Ascending aorta (tissue), 2 donors: Measurements from ENCODE around the gene KCNJ9. TPM values are rescaled to one million over a fixed set of nuclear protein-coding genes. Genes with fewer than 3 reads are reported as not detected.

ENCODE experiments used
- DNase-seq, 2 donors: peaks; one replicate each; pipeline ENCODE4 v3.0.0-alpha.2; 2019; ENCODE audit warnings: low spot score in 2 of 2
- H3K27ac ChIP-seq, 2 donors: fragments of 200-600 bp; sonication (generic); one replicate each; pipeline ENCODE4 v1.5.1; 2016 to 2017; ENCODE audit warnings: mild to moderate bottlenecking in 1 of 2
- H3K27me3 ChIP-seq: fragments of 200-600 bp; sonication (generic); one replicate; pipeline ENCODE4 v1.5.1; 2017
- H3K36me3 ChIP-seq, 2 donors: fragments of 200-600 bp; sonication (generic); one replicate each; pipeline ENCODE4 v1.5.1; 2016
- H3K4me1 ChIP-seq, 2 donors: fragments of 200-600 bp; sonication (generic); one replicate each; pipeline ENCODE4 v1.5.1; 2016 to 2017; ENCODE audit warnings: mild to moderate bottlenecking in 1 of 2
- H3K4me3 ChIP-seq, 2 donors: fragments of 200-600 bp; sonication (generic); one replicate each; pipeline ENCODE4 v1.5.1; 2016 to 2017; ENCODE audit warnings: mild to moderate bottlenecking in 1 of 2
- H3K9me3 ChIP-seq, 2 donors: fragments of 200-600 bp; sonication (generic); one replicate each; pipeline ENCODE4 v1.5.1; 2016
- CTCF ChIP-seq, 3 experiments: fragments of 200-600 bp in 2 of 3; fragments of 450-650 bp in 1 of 3; sonication (generic) in 2 of 3; IDR thresholded peaks; one replicate each; pipeline ENCODE4 v1.5.1; 2016 to 2019; ENCODE audit warnings: antibody characterized with exemption in 3 of 3, mild to moderate bottlenecking in 1 of 3, moderate library complexity in 1 of 3
- intact Hi-C: fragments of 100-400 bp; cut with DNase I; formaldehyde crosslinking; loops from one replicate; pipeline ENCODE4 v1.15.1; 2023
- total RNA-seq: library from RNA; depleted of rRNA; stranded (reverse); fragments of >200 nt; gene quantifications from one replicate; pipeline ENCODE4 v1.1.0, GENCODE V29; 2016

Gene KCNJ9
- total RNA-seq, 1 donor from 2014 or later = 1.2 TPM

DNA sequence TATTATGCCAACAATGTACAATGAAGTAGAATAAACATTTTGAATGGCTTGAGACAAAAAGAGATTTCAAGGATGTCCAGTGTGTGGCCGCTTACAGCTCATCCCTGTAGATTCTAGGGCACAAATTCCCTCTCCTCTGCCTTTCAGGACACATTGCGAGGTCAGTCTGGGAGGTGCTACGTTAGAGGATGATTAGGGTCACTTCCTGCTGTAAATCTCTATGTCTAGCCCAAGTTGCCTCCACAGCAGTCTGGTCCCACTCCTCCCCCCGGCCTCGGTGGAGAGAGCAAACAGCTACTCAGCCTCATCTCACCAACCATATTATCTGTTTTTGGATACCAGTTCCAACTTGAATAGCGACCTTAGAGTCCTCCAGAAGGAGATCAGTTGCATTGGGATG, 28.4 kb upstream of the KCNJ9 start:
- intact Hi-C loops = no loop called here
- no peaks in the 10 kb centered on the region for H3K36me3 ChIP-seq
- no peak overlapping the region for H3K27ac ChIP-seq
- no peaks in the 10 kb centered on the region for H3K27me3 ChIP-seq
- TF ChIP-seq CTCF (IDR thresholded peaks at IDR 0.05) = no peak
- no peaks in the 10 kb centered on the region for H3K9me3 ChIP-seq
- no peak overlapping the region for H3K4me3 ChIP-seq
- H3K4me1 ChIP-seq = no peaks in the 10 kb centered on the region
- no peak for DNase-seq

- intact Hi-C loops = no loop called here
- no peak for TF ChIP-seq CTCF (IDR thresholded peaks at IDR 0.05)
These were observed 27.6 kb upstream of the KCNJ9 start for GRCh38 chr1:160053548-160054365.

DNA sequence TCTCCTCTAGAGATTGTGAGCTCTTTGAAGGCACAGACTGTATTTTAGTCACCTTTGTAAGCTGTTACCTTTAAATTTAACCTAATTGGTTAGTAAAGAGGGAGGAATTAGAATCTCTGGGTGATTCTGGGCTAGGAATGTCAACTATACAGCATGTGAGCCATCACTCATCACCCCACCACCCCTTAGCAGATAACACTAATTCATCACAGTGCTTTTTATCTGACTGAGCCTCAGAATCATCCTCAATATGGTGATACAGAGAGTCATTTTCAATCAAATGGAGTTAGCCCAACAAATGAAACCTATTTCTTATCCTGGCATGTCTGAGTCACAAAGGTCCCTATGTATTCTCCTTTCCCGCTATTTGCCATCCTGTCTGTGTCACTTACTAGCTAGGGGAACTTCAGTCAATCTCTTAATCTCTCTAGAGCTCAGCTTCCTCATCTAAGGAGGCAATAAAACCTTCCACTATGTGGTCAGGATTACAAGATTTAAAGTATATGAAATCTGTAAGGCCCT, 24.6 kb upstream of the KCNJ9 start:
- Histone ChIP-seq H3K27ac (no peak overlapping the region), H3K4me1 (no peaks in the 10 kb centered on the region), H3K9me3 (no peaks in the 10 kb centered on the region), H3K27me3 (no peaks in the 10 kb centered on the region), H3K36me3 (no peaks in the 10 kb centered on the region), H3K4me3 (no peak overlapping the region)
- intact Hi-C loops = no loop called here
- DNase-seq = no peak
- TF ChIP-seq CTCF (IDR thresholded peaks at IDR 0.05) = no peak

More at GRCh38 chr1:160053548-160054365, 27.6 kb upstream of the KCNJ9 start:
- H3K4me1 ChIP-seq = no peaks in the 10 kb centered on the region
- DNase-seq = no peak
- H3K9me3 ChIP-seq = no peaks in the 10 kb centered on the region
- H3K36me3 ChIP-seq = no peaks in the 10 kb centered on the region
- no peak overlapping the region for H3K4me3 ChIP-seq
- H3K27me3 ChIP-seq = no peaks in the 10 kb centered on the region
- H3K27ac ChIP-seq = no peak overlapping the region

GRCh38 chr1:160058087-160058486, 23.3 kb upstream of the KCNJ9 start:
- Histone ChIP-seq H3K27ac (no peak overlapping the region), H3K27me3 (no peaks in the 10 kb centered on the region), H3K4me3 (no peak overlapping the region), H3K36me3 (no peaks in the 10 kb centered on the region), H3K9me3 (no peaks in the 10 kb centered on the region), H3K4me1 (no peaks in the 10 kb centered on the region)
- intact Hi-C loops = no loop called here
- no peak for DNase-seq
- peak in 2 of 3 experiments; percentile 22 to 51 for TF ChIP-seq CTCF (IDR thresholded peaks at IDR 0.05)

DNA sequence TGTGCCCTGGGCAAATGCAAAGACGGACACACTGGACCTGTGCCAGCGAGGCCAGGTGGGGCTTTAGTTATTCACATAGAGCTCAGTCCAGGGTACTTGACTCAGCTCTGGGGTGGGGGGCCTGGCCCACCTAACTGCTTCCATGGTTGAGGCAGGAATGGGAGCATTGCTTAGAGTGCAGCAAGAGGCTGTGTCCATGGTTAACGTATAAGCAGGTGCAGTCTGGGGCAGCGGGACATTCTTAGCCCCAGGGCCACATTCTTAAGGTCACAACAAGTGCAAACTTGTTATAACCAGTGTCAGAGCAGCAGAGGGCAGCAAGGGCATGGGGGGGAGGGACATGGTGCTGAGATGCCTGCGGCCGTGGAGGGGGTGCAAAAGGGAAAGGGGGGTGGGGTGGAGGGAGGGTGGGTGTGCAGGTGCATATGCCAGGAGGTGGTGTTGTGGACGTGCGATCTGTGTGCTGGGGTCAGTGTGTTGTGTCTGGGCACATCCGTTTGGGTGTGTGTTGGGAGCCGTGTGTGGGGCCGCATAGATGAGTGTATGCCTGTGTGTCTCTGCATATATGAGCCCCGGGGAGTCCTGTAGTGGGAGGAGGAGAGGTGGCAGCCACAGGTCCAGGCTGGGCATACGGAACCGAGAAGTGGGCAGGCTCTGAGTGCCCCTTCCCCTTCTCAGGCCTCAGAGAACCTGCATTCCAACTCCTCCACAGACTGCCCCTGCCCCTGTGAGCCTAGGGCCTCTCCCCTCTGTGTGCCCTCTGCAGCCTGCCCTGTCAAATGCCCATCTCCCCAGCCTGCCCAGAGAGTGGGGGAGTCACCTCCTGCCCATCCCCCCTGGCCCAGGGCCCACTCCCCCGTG, 19.7 kb upstream of the KCNJ9 start:
- H3K9me3 ChIP-seq = no peaks in the 10 kb centered on the region
- H3K27ac ChIP-seq = no peak overlapping the region
- no peaks in the 10 kb centered on the region for H3K4me1 ChIP-seq
- H3K4me3 ChIP-seq = no peak overlapping the region
- no peak for TF ChIP-seq CTCF (IDR thresholded peaks at IDR 0.05)
- no peak for DNase-seq
- intact Hi-C loops = no loop called here
- no peaks in the 10 kb centered on the region for H3K27me3 ChIP-seq
- no peaks in the 10 kb centered on the region for H3K36me3 ChIP-seq
